H9 (cell line): Measurements from ENCODE around the gene MACC1. TPM values are rescaled to one million over a fixed set of nuclear protein-coding genes. Genes with fewer than 3 reads are reported as not detected.

Experiments
- DNase-seq: peaks from one replicate; pipeline ENCODE4 v3.0.0-alpha.2; 2017
- H2AFZ ChIP-seq: one replicate; pipeline ENCODE4 v1.6.1; 2013; ENCODE audit warnings: mild to moderate bottlenecking, low read length, control low read depth, moderate library complexity
- H2AK5ac ChIP-seq: 2 replicates; pipeline ENCODE4 v1.6.1; 2013; ENCODE audit warnings: low read length, control low read depth, mixed read lengths; ENCODE audit not compliant: insufficient read length
- H2BK120ac ChIP-seq: one replicate; pipeline ENCODE4 v1.6.1; 2013; ENCODE audit warnings: low read depth, mild to moderate bottlenecking, low read length, control low read depth, inconsistent platforms; ENCODE audit not compliant: poor library complexity, severe bottlenecking
- H2BK12ac ChIP-seq: 2 replicates; pipeline ENCODE4 v1.6.1; 2013; ENCODE audit warnings: low read length, control low read depth, mixed read lengths, low read depth; ENCODE audit not compliant: insufficient read length
- H2BK15ac ChIP-seq: 2 replicates; pipeline ENCODE4 v1.6.1; 2013; ENCODE audit warnings: low read depth, low read length, control low read depth
- H2BK20ac ChIP-seq: one replicate; pipeline ENCODE4 v1.6.1; 2013; ENCODE audit warnings: low read depth, mild to moderate bottlenecking, low read length, control low read depth, inconsistent platforms; ENCODE audit not compliant: poor library complexity, severe bottlenecking
- H2BK5ac ChIP-seq: 2 replicates; pipeline ENCODE4 v1.6.1; 2013; ENCODE audit warnings: low read length, control low read depth, mixed read lengths; ENCODE audit not compliant: insufficient read length
- H3K14ac ChIP-seq: 2 replicates; pipeline ENCODE4 v1.6.1; 2013; ENCODE audit warnings: low read length, control low read depth; ENCODE audit not compliant: insufficient read depth
- H3K18ac ChIP-seq: 2 replicates; pipeline ENCODE4 v1.6.1; 2013; ENCODE audit warnings: low read depth, mild to moderate bottlenecking, mixed read lengths, low read length, control low read depth; ENCODE audit not compliant: insufficient read length
- H3K23ac ChIP-seq: 2 replicates; pipeline ENCODE4 v1.6.1; 2013; ENCODE audit warnings: low read length, control low read depth, mixed read lengths, low read depth; ENCODE audit not compliant: insufficient read length
- H3K23me2 ChIP-seq: 2 replicates; pipeline ENCODE4 v1.6.1; 2013; ENCODE audit warnings: low read depth, mild to moderate bottlenecking, mixed read lengths, low read length, control low read depth; ENCODE audit not compliant: insufficient read length, poor library complexity, severe bottlenecking
- H3K27ac ChIP-seq: 2 replicates; pipeline ENCODE4 v1.5.1; 2013; ENCODE audit warnings: low read length, control low read depth, mixed read lengths, low read depth; ENCODE audit not compliant: insufficient read length
- H3K27me3 ChIP-seq: 2 replicates; pipeline ENCODE4 v1.6.1; 2013; ENCODE audit warnings: low read length, control low read depth, inconsistent platforms; ENCODE audit not compliant: insufficient read depth
- H3K4ac ChIP-seq: 2 replicates; pipeline ENCODE4 v1.6.1; 2013; ENCODE audit warnings: low read depth, mild to moderate bottlenecking, control low read depth, inconsistent platforms, low read length, moderate library complexity
- H3K4me1 ChIP-seq: 2 replicates; pipeline ENCODE4 v1.6.1; 2013; ENCODE audit warnings: low read length, control low read depth, inconsistent platforms; ENCODE audit not compliant: insufficient read depth
- H3K4me2 ChIP-seq: 2 replicates; pipeline ENCODE4 v1.6.1; 2013; ENCODE audit warnings: low read length, control low read depth, mixed read lengths; ENCODE audit not compliant: insufficient read length, insufficient read depth
- H3K56ac ChIP-seq: 2 replicates; pipeline ENCODE4 v1.6.1; 2013; ENCODE audit warnings: low read depth, mild to moderate bottlenecking, mixed read lengths, low read length, control low read depth; ENCODE audit not compliant: insufficient read length
- H3K79me1 ChIP-seq: 2 replicates; pipeline ENCODE4 v1.6.1; 2013; ENCODE audit warnings: low read depth, mild to moderate bottlenecking, moderate library complexity, low read length, control low read depth, inconsistent platforms; ENCODE audit not compliant: insufficient read depth, poor library complexity, severe bottlenecking
- H3K79me2 ChIP-seq: 2 replicates; pipeline ENCODE4 v1.6.1; 2013; ENCODE audit warnings: low read length, control low read depth, inconsistent platforms; ENCODE audit not compliant: insufficient read depth
- H3K9ac ChIP-seq: 2 replicates; pipeline ENCODE4 v1.6.1; 2013; ENCODE audit warnings: low read length, control low read depth, mixed read lengths; ENCODE audit not compliant: insufficient read length; ENCODE audit errors: extremely low read depth
- H3K9me3 ChIP-seq: one replicate; pipeline ENCODE4 v1.6.1; 2013; ENCODE audit warnings: low read depth, low read length, inconsistent platforms; ENCODE audit not compliant: control insufficient read depth
- H3T11ph ChIP-seq: one replicate; pipeline ENCODE4 v1.6.1; 2013; ENCODE audit warnings: mild to moderate bottlenecking, low read length, control low read depth, inconsistent platforms
- H4K20me1 ChIP-seq: one replicate; pipeline ENCODE4 v1.6.1; 2013; ENCODE audit not compliant: control insufficient read depth, insufficient read length, insufficient read depth
- H4K5ac ChIP-seq: 2 replicates; pipeline ENCODE4 v1.6.1; 2013; ENCODE audit warnings: low read depth, mild to moderate bottlenecking, mixed read lengths, low read length, control low read depth; ENCODE audit not compliant: insufficient read length
- H4K8ac ChIP-seq: replicated peaks from 2 replicates; pipeline ENCODE4 v1.6.1; 2013; ENCODE audit warnings: low read length, control low read depth, mixed read lengths, low read depth; ENCODE audit not compliant: insufficient read length
- H4K91ac ChIP-seq: 2 replicates; pipeline ENCODE4 v1.6.1; 2013; ENCODE audit warnings: low read depth, mild to moderate bottlenecking, moderate library complexity, mixed read lengths, low read length, control low read depth; ENCODE audit not compliant: insufficient read length
- H3K27ac Mint-ChIP-seq, 3 experiments: 2 replicates in 2 of 3; 3 replicates in 1 of 3; pipeline ENCODE4 v1.8.0; 2020 to 2021; ENCODE audit warnings: mixed read lengths in 3 of 3, mild to moderate bottlenecking in 1 of 3, moderate library complexity in 1 of 3
- H3K27me3 Mint-ChIP-seq: 2 replicates; pipeline ENCODE4 v1.8.0; 2021; ENCODE audit warnings: low read depth, mild to moderate bottlenecking, moderate library complexity, mixed read lengths
- H3K36me3 Mint-ChIP-seq, 3 experiments: 2 replicates in 2 of 3; 3 replicates in 1 of 3; pipeline ENCODE4 v1.8.0; 2020 to 2021; ENCODE audit warnings: low read depth in 3 of 3, mixed read lengths in 3 of 3; ENCODE audit not compliant: insufficient read depth in 1 of 3
- H3K4me1 Mint-ChIP-seq, 2 experiments: 2 replicates each; pipeline ENCODE4 v1.8.0; 2020; ENCODE audit warnings: mixed read lengths in 2 of 2
- H3K4me3 Mint-ChIP-seq, 2 experiments: 2 replicates in 1 of 2; 3 replicates in 1 of 2; pipeline ENCODE4 v1.8.0; 2020 to 2021; ENCODE audit warnings: mild to moderate bottlenecking in 2 of 2, mixed read lengths in 2 of 2, moderate library complexity in 1 of 2
- H3K9me3 Mint-ChIP-seq, 2 experiments: 2 replicates in 1 of 2; 3 replicates in 1 of 2; pipeline ENCODE4 v1.8.0; 2020; ENCODE audit warnings: mild to moderate bottlenecking in 2 of 2, mixed read lengths in 2 of 2, moderate library complexity in 1 of 2
- CTCF ChIP-seq: fragments of 200-600 bp; sonication (generic); conservative IDR thresholded peaks from 3 replicates; pipeline ENCODE4 v1.8.0; 2021; ENCODE audit warnings: antibody characterized with exemption, mild to moderate bottlenecking
- WGBS: extraction: QIAGEN DNeasy Blood & Tissue Kit; methylation state at CpG from one replicate; pipeline ENCODE4 v1.1.7; 2013; ENCODE audit warnings: missing lambda C conversion rate, low lambda C conversion rate, mixed read lengths; ENCODE audit not compliant: insufficient read length; ENCODE audit errors: extremely low coverage; 5-methylcytosine and 5-hydroxymethylcytosine counted together
- total RNA-seq: library from RNA; stranded (reverse); gene quantifications from 2 replicates; pipeline ENCODE4 v1.2.1, GENCODE V29; 2021

Gene MACC1
- total RNA-seq, 1 experiment from 2014 or later = 11.0 TPM

DNA sequence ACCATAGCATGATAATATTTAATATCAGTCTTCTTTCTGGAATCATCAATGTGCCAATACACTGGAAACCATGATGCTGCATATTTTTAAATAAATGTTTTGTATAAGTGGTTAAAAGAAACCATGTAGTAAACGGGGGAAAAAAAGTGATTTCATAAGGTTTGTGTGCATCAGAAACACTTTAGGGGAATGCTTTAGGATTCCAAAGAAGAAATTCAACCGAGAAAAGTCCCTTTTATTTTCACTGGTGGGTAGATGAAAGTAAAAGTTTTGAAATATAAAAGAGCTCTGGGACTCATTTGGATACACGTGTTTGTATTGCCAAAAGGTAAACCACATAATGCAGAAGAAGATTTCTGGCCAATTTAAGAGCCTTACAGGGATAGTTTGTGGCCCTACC, 11.9 kb upstream of the MACC1 start:
- Histone ChIP-seq H2BK20ac (no peak overlapping the region), H3K18ac (no peak overlapping the region), H3K27ac (no peak overlapping the region), H2AK5ac (no peak overlapping the region), H3T11ph (no peak overlapping the region), H3K23me2 (no peaks in the 10 kb centered on the region), H4K91ac (no peak overlapping the region), H4K20me1 (no peaks in the 10 kb centered on the region), H4K8ac (no peak overlapping the region), H4K5ac (no peak overlapping the region), H3K14ac (no peak overlapping the region), H3K4me1 (no peaks in the 10 kb centered on the region), H3K79me1 (no peaks in the 10 kb centered on the region), H3K9me3 (no peaks in the 10 kb centered on the region), H3K56ac (no peak overlapping the region), H3K23ac (no peak overlapping the region), H3K27me3 (no peaks in the 10 kb centered on the region), H2BK120ac (no peak overlapping the region), H2BK12ac (no peak overlapping the region), H2AFZ (no peak overlapping the region), H3K4ac (no peak overlapping the region), H3K79me2 (no peaks in the 10 kb centered on the region), H3K9ac (no peak overlapping the region), H3K4me2 (no peak overlapping the region), H2BK15ac (no peak overlapping the region), H2BK5ac (no peak overlapping the region)
- TF ChIP-seq CTCF = no peak
- DNase-seq = no peak
- Mint-ChIP-seq H3K4me1 (peaks cover 0 to 5% of the 10 kb centered on the region in 2 experiments; a peak in 1 of 4 replicates), H3K27ac (no peak overlapping the region), H3K9me3 (no peaks in the 10 kb centered on the region), H3K4me3 (no peak overlapping the region), H3K36me3 (no peaks in the 10 kb centered on the region), H3K27me3 (no peaks in the 10 kb centered on the region)
- whole genome bisulfite sequencing = 100% methylated on average over 1 of the region's 3 CpGs
